ENCODE results near the gene TOM1L1.

The TOM1L1 gene

GRCh38 chr17:54888254-54888653 is 12.4 kb upstream of the TOM1L1 start:
- Histone ChIP-seq H4K8ac (ENCODE audit: low read depth, low read length) (no peak overlapping the region), H3K4ac (ENCODE audit: low read depth, low read length) (no peak overlapping the region), H3K4me2 (ENCODE audit: low read length) (no peak overlapping the region), H3K27me3 (ENCODE audit: insufficient read depth, low read length) (no peaks in the 10 kb centered on the region), H2BK12ac (ENCODE audit: low read length) (no peak overlapping the region), H3K79me1 (ENCODE audit: low read length) (no peaks in the 10 kb centered on the region), H4K91ac (ENCODE audit: low read depth, low read length) (no peak overlapping the region), H3K27ac (ENCODE audit: low read depth, low read length) (no peak overlapping the region), H3K4me3 (ENCODE audit: low read depth, low read length) (no peak overlapping the region), H2AFZ (ENCODE audit: insufficient read depth, low read length, poor library complexity) (no peak overlapping the region), H3K79me2 (ENCODE audit: control insufficient read depth, insufficient read depth, low read length, poor library complexity) (no peaks in the 10 kb centered on the region), H2BK5ac (ENCODE audit: low read depth, low read length, poor library complexity) (no peak overlapping the region), H3K9me3 (ENCODE audit: insufficient read depth, low read depth, low read length) (no peaks in the 10 kb centered on the region), H2AK5ac (ENCODE audit: low read length) (no peak overlapping the region), H3K9ac (ENCODE audit: low read length) (no peak overlapping the region), H3K23ac (ENCODE audit: low read length) (no peak overlapping the region), H4K12ac (ENCODE audit: low read depth, low read length) (no peak overlapping the region), H2BK120ac (ENCODE audit: insufficient read depth, low read length, poor library complexity) (no peak overlapping the region), H3K4me1 (ENCODE audit: control insufficient read depth in 1 of 2, insufficient read depth in 2 of 2, low read length in 2 of 2) (peaks cover 2 to 3% of the 10 kb centered on the region in 2 experiments), H3K36me3 (ENCODE audit: control insufficient read depth in 1 of 2, insufficient read depth in 2 of 2, low read length in 2 of 2) (no peaks in the 10 kb centered on the region), H3K18ac (ENCODE audit: low read length) (no peak overlapping the region), H3K14ac (ENCODE audit: low read length) (no peak overlapping the region)
- WGBS (ENCODE audit: extremely low coverage, insufficient coverage, insufficient read length): no CpG with 5 or more reads among the region's 6 CpGs
- DNase-seq: no peak

GRCh38 chr17:54888981-54889380 is 11.7 kb upstream of the TOM1L1 start:
- Histone ChIP-seq H2BK5ac (ENCODE audit: low read depth, low read length, poor library complexity) (no peak overlapping the region), H3K4ac (ENCODE audit: low read depth, low read length) (no peak overlapping the region)
- no CpG with 5 or more reads among the region's 7 CpGs for WGBS (ENCODE audit: extremely low coverage, insufficient coverage, insufficient read length)

GRCh38 chr17:54891176-54891821 is 9.4 kb upstream of the TOM1L1 start:
- no peak overlapping the region for H2AK5ac ChIP-seq (ENCODE audit: low read length)
- no peaks in the 10 kb centered on the region for H3K79me1 ChIP-seq (ENCODE audit: low read length)
- H3K4me3 ChIP-seq (ENCODE audit: low read depth, low read length): no peak overlapping the region
- H2BK5ac ChIP-seq (ENCODE audit: low read depth, low read length, poor library complexity): no peak overlapping the region
- H3K4me2 ChIP-seq (ENCODE audit: low read length): no peak overlapping the region
- no peak overlapping the region for H3K9ac ChIP-seq (ENCODE audit: low read length)
- H3K36me3 ChIP-seq (ENCODE audit: control insufficient read depth in 1 of 2, insufficient read depth in 2 of 2, low read length in 2 of 2): no peaks in the 10 kb centered on the region
- H3K23ac ChIP-seq (ENCODE audit: low read length): no peak overlapping the region
- H3K4me1 ChIP-seq (ENCODE audit: control insufficient read depth in 1 of 2, insufficient read depth in 2 of 2, low read length in 2 of 2): peaks cover 2 to 3% of the 10 kb centered on the region in 2 experiments
- no CpG with 5 or more reads among the region's 1 CpG for WGBS (ENCODE audit: extremely low coverage, insufficient coverage, insufficient read length)
- H3K9me3 ChIP-seq (ENCODE audit: insufficient read depth, low read depth, low read length): no peaks in the 10 kb centered on the region
- H3K27ac ChIP-seq (ENCODE audit: low read depth, low read length): no peak overlapping the region
- H4K12ac ChIP-seq (ENCODE audit: low read depth, low read length): no peak overlapping the region
- H2BK12ac ChIP-seq (ENCODE audit: low read length): peak overlapping the region; percentile 58
- H3K79me2 ChIP-seq (ENCODE audit: control insufficient read depth, insufficient read depth, low read length, poor library complexity): no peaks in the 10 kb centered on the region
- no peak overlapping the region for H3K4ac ChIP-seq (ENCODE audit: low read depth, low read length)
- no peaks in the 10 kb centered on the region for H3K27me3 ChIP-seq (ENCODE audit: insufficient read depth, low read length)
- H4K8ac ChIP-seq (ENCODE audit: low read depth, low read length): peak overlapping the region; percentile 25
- DNase-seq: peak in 1 of 2 donors; percentile 62
- H4K91ac ChIP-seq (ENCODE audit: low read depth, low read length): no peak overlapping the region
- H3K14ac ChIP-seq (ENCODE audit: low read length): no peak overlapping the region
- H2BK120ac ChIP-seq (ENCODE audit: insufficient read depth, low read length, poor library complexity): no peak overlapping the region
- H2AFZ ChIP-seq (ENCODE audit: insufficient read depth, low read length, poor library complexity): no peak overlapping the region
- no peak overlapping the region for H3K18ac ChIP-seq (ENCODE audit: low read length)

More at GRCh38 chr17:54888981-54889380, 11.7 kb upstream of the TOM1L1 start:
- Histone ChIP-seq H3K9ac (ENCODE audit: low read length) (no peak overlapping the region), H4K12ac (ENCODE audit: low read depth, low read length) (no peak overlapping the region), H3K14ac (ENCODE audit: low read length) (no peak overlapping the region), H3K4me3 (ENCODE audit: low read depth, low read length) (no peak overlapping the region), H2AFZ (ENCODE audit: insufficient read depth, low read length, poor library complexity) (no peak overlapping the region), H4K91ac (ENCODE audit: low read depth, low read length) (no peak overlapping the region), H3K9me3 (ENCODE audit: insufficient read depth, low read depth, low read length) (no peaks in the 10 kb centered on the region), H3K18ac (ENCODE audit: low read length) (no peak overlapping the region), H3K79me1 (ENCODE audit: low read length) (no peaks in the 10 kb centered on the region), H2AK5ac (ENCODE audit: low read length) (no peak overlapping the region), H3K36me3 (ENCODE audit: control insufficient read depth in 1 of 2, insufficient read depth in 2 of 2, low read length in 2 of 2) (no peaks in the 10 kb centered on the region), H3K79me2 (ENCODE audit: control insufficient read depth, insufficient read depth, low read length, poor library complexity) (no peaks in the 10 kb centered on the region), H3K23ac (ENCODE audit: low read length) (no peak overlapping the region), H2BK12ac (ENCODE audit: low read length) (no peak overlapping the region), H2BK120ac (ENCODE audit: insufficient read depth, low read length, poor library complexity) (no peak overlapping the region), H3K4me2 (ENCODE audit: low read length) (no peak overlapping the region), H3K27me3 (ENCODE audit: insufficient read depth, low read length) (no peaks in the 10 kb centered on the region), H3K4me1 (ENCODE audit: control insufficient read depth in 1 of 2, insufficient read depth in 2 of 2, low read length in 2 of 2) (peaks cover 2 to 3% of the 10 kb centered on the region in 2 experiments), H4K8ac (ENCODE audit: low read depth, low read length) (no peak overlapping the region), H3K27ac (ENCODE audit: low read depth, low read length) (no peak overlapping the region)
- no peak for DNase-seq

- Histone ChIP-seq H3K4me1 (ENCODE audit: control insufficient read depth in 1 of 2, insufficient read depth in 2 of 2, low read length in 2 of 2) (peaks cover 2 to 3% of the 10 kb centered on the region in 2 experiments), H3K9me3 (ENCODE audit: insufficient read depth, low read depth, low read length) (no peaks in the 10 kb centered on the region), H3K4ac (ENCODE audit: low read depth, low read length) (no peak overlapping the region), H3K9ac (ENCODE audit: low read length) (no peak overlapping the region), H3K79me1 (ENCODE audit: low read length) (no peaks in the 10 kb centered on the region), H3K27ac (ENCODE audit: low read depth, low read length) (no peak overlapping the region), H3K79me2 (ENCODE audit: control insufficient read depth, insufficient read depth, low read length, poor library complexity) (no peaks in the 10 kb centered on the region), H3K27me3 (ENCODE audit: insufficient read depth, low read length) (no peaks in the 10 kb centered on the region), H3K14ac (ENCODE audit: low read length) (no peak overlapping the region), H4K91ac (ENCODE audit: low read depth, low read length) (no peak overlapping the region), H3K18ac (ENCODE audit: low read length) (no peak overlapping the region), H3K4me2 (ENCODE audit: low read length) (no peak overlapping the region), H3K36me3 (ENCODE audit: control insufficient read depth in 1 of 2, insufficient read depth in 2 of 2, low read length in 2 of 2) (no peaks in the 10 kb centered on the region), H2AK5ac (ENCODE audit: low read length) (no peak overlapping the region), H3K23ac (ENCODE audit: low read length) (no peak overlapping the region), H2BK120ac (ENCODE audit: insufficient read depth, low read length, poor library complexity) (no peak overlapping the region), H2BK12ac (ENCODE audit: low read length) (no peak overlapping the region), H4K12ac (ENCODE audit: low read depth, low read length) (no peak overlapping the region), H2BK5ac (ENCODE audit: low read depth, low read length, poor library complexity) (no peak overlapping the region), H3K4me3 (ENCODE audit: low read depth, low read length) (no peak overlapping the region), H2AFZ (ENCODE audit: insufficient read depth, low read length, poor library complexity) (no peak overlapping the region), H4K8ac (ENCODE audit: low read depth, low read length) (no peak overlapping the region)
- WGBS (ENCODE audit: extremely low coverage, insufficient coverage, insufficient read length): no CpG with 5 or more reads among the region's 1 CpG
- DNase-seq: no peak
Observed at GRCh38 chr17:54892360-54892759, 8.3 kb upstream of the TOM1L1 start.
